Cortex of kidney (tissue), 1 donor: ENCODE measurements around the gene FAM117B.
"Not testable (repeated sequence)": the region's sequence is repeated elsewhere in the genome, so short reads cannot be mapped to it uniquely, and the experiment has no call there.

Source experiments
- DNase-seq: peaks from one replicate; lab custom pipeline; 2025; lab: John Stamatoyannopoulos, UW

The FAM117B gene

DNA sequence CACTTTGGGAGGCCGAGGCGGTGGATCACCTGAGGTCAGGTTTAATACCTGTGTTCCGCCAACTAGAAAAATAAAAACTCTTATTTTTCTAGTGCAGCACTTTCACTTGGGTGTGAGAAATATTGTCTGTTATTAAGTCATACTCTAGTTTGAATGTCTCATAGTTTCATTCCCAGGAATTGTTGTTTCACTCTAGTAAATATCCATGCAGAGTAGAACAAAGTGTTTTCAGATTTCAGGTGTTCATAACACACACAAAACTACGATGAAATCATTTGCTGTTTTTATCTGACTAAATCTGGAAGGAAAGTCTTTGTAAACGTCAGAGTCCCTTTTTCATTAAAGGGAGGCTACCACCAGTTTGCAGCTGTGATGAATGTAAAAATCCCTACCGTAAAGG, 4.0 kb downstream of the FAM117B start:
- no peak for DNase-seq

DNA sequence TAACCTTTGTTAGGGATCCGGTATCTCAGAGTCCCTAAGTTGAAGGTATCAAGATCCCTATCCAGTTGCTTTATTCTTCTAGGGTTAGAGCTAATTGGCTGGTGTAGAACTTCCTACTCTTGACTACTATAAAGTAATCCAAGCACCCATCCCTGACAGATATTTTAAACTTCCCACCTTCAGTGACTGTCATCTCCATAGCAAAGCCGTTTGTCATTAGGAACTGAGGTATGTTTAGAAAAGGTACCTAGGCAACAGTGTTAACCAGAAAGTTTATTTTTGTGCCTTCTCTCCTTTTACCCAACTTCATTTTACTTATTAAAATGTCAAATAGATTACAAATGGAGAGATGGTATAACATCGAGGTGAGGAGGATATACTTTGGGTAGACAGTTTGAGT, 4.5 kb downstream of the FAM117B start:
- DNase-seq: no peak

DNA sequence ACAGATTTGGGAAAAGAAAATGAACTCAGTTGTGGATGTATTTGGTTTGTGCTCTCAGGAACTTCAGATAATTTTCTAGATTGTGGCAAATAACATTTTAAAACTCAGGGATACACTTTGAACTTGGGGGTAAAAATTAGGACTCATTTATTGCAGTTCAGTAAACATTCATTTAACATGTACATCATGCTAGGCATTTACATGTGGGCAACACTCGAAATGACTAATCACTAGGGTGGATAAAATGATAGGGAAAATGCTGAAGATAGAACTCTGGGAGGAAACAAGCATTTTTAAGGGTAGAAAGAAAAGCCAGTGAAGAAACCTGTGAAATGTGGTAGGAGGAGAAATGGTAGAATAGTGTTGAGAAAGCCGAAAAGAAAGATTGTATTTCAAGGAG, 7.8 kb downstream of the FAM117B start:
- no peak for DNase-seq

DNA sequence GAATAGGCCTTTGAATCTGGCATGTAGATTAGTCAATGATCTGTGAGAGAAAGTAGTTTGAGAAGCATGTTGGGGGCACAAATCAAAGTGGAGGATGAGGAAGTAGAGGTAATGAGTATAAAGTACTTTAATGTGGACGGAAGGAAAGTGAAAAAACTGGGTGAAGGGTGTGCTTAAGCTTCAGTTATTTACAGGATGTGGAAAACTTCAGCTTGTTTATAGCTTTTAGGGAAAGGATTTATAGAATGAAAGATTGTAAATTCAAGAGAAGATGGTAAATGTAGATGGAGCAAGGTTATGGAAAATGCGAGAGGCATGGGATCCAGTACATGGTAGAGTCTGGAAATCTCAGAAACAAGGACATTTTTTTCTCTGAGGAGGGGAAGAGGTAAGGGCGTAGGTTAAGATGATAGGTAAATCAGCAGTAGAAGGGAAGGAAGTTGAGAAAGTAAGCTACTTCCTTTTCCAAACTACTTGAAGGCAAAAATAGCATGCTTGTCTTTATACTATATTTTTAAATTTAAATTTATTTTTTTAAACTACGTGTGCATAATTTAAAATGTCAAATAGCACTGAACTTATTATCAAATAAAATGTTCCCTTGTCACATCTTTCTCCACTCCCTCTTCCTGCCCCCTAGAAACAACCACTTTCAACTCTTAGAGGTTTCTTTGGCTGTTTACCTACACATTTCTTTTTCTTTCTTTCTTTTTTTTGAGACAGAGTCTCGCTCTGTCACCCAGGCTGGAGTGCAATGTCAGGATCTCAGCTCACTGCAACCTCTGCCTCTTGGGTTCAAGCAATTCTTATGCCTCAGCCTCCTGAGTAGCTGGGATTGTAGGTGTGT, 8.5 kb downstream of the FAM117B start:
- DNase-seq: no peak

DNA sequence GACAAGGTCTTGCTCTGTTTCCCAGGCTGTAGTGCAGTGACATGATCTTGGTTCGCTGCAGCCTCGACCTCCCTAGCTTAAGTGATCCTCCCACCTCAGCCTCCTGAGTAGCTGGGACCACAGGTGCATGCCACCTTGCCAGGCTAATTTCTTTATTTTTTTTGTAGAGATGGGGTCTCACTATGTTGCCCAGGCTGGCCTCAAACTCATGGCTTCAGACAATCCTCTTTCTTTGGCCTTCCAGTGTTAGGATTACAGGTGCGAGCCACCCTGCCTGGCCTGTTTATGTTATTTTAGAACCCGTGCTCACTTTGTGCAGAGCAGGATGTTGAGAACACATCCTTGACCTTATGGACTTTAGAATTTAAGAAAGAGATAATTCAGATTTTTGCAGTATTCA, 17.4 kb downstream of the FAM117B start:
- DNase-seq: no peak

DNA sequence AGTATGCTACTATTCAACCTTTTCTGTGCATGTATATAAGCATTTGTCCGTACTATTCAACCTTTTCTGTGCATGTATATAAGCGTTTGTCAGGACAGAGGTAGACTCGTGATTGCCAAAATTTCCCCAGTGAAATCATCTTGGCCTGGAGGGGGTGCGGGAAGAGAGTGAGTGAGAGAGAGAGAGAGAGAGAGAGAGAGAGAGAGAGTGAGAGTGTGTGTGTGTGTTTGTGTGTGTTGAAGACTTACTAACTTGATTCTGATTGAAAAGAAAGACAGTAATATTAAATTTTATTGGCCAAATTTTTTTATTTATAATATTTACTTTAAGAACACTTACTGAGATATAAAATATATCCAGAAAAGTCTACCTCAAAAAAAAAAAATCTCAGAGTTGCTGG, 19.1 kb downstream of the FAM117B start:
- DNase-seq: no peak

DNA sequence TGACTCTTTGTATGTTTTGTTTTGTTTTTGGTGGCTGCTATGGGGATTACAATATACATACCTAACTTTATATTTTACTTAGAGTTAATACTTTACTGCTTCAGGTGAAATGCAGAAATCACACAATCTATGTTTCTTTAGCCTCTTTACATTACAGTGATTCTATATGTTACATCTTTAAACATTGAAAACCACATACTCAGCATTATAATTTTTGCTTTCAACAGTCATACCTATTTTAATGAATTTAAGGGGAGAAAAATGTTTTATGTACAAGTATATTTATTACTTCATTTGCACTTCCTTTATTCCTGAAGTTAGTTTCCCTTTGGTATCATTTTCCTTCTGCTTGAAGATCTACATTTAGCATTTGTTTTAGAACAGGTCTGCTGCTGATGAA, 23.1 kb downstream of the FAM117B start:
- no peak for DNase-seq

DNA sequence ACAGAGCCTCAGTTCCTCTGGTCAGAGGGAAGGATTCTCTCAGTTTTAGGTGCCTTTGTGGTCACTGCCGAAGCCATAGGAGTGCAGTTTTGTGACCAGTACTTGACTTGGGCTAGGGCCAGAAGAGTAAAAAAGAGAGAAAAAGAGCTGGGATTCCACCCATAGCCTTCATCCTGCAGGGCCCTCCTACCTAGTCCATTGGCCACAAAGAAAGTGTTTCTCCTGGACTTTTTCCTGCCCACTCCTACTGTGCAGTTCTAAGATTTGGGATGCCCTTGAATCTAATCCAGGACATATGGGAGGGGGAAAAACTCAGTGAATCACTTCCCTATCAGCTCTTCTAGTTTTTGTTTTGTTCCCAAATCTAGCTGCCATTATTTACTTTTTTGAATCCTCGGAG, 26.0 kb downstream of the FAM117B start:
- DNase-seq: no peak

DNA sequence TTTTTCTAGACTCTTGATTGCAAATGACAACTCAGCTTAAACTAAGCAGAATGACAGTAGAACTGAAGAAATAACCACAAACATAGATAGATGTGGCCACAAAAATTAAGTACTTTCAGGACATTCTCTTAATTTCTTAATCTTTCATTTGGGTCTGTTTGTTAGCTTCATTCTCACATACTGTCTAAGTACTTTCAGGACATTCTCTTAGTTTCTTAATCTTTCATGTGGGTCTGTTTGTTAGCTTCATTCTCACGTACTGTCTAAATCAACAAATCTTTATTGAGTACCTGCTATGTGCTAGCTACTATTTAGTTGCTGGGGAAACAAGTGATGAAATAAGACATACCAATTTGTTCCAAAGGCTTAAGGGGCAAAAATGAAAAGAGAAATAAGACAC, 35.1 kb downstream of the FAM117B start:
- no peak for DNase-seq

DNA sequence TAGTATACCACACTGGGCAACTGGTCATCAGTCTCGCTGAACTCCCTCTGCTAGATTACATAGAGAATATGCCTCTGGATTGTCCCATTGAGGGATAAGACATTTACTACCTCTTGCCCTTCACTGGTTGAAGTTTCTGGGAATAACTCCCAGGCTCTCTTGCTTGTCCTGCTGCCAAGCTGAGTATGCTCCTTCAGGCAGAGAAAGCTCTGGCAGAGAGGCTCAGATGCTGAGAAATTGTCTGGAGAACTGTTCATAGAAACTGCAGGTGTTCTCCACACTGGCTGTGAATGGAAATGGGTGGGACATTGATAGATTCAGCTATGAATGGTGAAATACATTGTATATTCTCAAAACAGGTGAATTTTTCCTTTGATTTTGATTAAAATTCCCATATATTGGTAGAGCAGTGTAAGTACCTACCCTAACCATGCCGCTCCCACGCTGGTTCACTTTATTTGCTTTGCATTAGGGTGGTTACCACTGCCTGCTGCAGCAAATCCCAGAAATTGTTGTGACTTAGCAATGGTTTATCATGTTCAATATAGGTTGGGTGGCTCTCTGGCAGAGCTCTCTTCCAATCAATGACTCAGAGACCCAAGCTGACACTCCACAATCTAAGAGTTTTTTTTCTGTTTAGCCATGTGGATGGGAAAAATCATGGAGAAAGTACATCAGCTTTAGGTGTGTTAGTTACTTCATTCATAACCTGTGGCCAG, 36.7 kb downstream of the FAM117B start:
- no peak for DNase-seq

DNA sequence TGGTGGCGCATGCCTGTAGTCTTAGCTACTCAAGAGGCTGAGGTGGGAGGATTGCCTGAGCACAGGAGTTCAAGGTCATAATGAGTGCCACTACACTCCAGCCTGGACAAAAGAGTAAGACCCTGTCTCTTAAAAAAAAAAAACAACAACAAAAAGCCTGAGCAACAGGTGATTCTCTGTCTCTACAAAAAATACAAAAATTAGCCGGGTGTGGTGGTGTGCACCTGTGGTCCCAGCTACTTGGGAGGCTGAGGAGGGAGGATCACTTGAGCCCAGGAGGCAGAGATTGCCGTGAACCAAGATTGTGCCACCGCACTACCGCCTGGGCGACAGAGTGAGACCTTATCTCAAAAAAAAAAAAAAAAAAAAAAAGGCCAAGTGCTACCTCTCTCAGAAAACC, 40.3 kb downstream of the FAM117B start:
- not testable (repeated sequence) for DNase-seq

DNA sequence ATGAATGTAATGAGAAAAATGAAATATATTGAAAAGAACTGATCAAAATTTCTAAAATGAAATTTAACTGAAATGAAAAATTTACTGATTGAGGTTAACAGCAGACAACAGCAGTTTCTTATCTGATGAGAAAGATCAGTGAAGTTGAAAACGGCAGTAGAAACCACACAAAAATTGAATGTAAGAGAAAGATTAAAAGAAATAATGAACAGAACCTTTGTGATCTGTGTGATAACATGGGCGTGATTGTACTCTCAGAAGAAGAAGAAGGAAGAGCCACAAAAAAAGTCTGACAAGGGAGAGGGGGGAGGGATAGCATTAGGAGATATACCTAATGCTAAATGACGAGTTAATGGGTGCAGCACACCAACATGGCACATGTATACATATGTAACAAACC, 45.2 kb downstream of the FAM117B start:
- no peak for DNase-seq

DNA sequence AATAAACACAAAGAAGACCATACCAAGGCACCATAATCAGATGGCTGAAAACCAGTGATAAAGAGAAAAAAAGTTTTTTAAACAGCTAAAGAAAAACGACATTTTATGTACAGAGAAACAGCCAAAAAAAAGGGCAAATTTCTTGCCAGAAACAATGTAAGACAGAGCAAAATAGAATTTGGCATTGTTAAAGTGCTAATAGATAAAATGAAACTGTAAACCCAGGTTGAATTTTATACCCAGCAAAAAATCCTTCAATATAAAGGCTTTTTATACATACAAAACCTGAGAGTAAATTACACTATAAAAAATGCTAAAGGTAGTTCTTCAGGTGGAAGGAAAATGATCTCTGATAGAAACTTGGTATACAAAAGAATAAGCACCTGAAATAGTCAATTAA, 45.7 kb downstream of the FAM117B start:
- no peak for DNase-seq

DNA sequence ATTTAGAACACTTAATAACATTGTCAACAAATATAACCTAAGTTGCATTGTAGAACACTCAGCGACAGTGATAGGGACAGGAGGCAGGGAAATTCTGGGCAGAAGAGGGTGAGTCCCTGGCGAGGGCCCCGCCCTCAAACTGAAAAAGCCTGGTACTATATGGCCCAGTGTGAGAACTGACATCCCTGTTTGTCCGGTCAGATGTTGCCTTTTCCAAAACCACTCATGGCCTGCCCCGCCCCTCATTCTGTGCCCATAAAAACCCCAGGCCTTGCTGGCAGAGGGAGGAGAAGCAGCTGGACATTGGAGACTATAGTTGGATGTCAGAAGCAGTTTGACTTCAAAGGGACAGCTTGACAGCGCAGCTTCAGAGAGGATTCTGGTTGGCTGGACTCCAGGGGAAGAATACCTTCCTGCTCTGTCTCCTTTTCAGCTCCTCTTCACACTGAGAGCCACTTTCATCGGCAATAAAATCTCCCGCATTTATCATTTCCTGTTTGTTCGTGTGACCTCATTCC, 47.0 kb downstream of the FAM117B start:
- no peak for DNase-seq

DNA sequence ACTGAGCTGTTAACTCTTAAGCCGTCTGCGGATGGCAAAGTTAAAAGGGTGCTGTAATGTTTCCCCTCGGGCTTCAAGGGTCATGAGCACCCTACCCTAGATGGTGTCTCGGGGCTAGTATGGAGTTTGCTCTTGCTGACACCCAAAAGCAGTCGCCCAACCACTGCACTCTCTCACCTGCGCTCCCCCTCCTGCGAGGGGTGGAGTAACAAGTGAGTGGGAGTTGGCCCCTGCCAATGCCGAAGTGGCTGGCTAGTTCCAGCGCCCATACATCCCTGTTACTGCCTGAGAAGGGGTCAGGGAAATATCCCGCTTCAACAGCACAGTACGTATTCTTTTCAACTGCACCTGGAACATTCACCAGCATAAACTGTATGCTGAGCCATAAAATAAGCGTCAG, 47.5 kb downstream of the FAM117B start:
- DNase-seq: no peak

DNA sequence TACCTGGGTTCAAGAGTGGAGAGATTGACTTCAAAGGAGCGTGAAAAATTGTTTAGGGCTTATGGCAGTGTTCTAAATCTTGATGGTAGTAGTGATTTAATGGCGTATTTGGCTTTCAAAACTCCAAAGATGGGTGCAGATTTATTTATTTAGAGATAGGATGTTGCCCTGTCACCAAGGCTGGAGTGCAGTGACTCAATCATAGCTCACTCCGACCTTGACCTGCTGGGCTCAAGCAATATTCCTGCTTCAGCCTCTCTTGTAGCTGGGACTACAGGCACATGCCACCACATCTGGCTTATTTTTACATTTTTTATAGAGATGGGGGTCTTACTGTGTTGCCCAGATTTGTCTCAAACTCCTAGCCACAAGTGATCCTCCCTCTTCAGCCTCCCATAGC, 52.5 kb downstream of the FAM117B start:
- DNase-seq: no peak

DNA sequence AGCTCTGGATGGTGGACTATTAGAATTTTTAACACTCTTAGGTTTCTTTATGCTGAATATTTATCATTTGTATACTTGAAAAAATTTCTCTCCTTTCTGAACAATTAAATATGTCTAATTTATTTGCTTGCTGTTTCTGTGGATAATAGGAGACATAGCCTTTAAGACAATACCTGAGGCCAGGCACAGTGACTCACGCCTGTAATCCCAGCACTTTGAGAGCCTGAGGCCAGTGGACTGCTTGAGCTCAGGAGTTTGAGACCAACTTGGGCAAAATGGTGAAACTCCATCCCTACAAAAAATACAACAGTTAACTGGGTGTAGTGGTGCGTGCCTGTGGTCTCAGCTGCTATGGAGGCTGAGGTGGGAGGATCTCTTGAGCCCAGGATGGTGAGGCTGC, 54.7 kb downstream of the FAM117B start:
- no peak for DNase-seq

DNA sequence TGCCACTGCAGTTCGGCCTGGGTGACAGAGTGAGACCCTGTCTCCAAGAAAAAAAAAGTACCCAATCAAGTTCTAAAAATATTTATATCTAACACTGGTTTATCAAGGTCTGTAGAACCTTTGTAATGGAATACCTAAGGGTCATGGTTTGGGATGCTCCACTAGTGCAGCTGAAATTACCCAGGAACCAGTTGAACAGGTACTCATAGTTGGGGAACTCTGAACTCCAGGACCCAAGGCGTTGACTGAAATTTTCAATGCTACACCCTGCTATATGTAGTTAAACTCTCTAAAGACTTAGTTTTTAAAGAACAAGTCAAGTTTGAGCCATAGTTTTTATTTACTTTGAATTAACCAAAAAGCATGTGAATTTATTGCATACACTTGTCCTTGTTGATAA, 55.1 kb downstream of the FAM117B start:
- DNase-seq: no peak

DNA sequence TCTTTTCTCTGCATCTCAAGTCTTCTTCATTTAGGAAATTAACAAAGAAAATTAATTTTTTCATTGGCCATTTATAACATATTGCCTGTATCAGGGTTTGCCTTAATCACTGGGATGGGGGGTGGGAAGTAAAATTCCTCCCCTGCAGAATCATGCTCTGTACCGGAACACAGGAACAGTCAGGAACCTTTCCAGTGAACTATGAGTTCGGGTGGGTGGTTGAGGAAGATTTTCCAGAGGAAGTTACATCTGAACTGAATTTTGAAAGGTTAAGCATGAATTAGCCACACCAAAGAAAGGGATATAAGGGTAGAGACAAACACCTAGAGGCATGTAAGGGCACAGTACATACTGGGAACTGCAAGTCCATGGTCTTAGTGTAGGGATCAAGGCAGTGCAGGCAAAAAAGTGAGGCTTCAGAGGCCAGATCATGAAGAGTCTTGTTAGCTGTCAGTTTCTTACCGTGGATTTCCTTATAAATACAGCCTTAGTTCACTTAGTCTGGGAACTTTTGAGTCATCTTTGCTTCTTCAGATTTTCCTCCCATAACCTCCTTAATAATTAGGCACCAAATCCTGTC, 55.6 kb downstream of the FAM117B start:
- DNase-seq: no peak

DNA sequence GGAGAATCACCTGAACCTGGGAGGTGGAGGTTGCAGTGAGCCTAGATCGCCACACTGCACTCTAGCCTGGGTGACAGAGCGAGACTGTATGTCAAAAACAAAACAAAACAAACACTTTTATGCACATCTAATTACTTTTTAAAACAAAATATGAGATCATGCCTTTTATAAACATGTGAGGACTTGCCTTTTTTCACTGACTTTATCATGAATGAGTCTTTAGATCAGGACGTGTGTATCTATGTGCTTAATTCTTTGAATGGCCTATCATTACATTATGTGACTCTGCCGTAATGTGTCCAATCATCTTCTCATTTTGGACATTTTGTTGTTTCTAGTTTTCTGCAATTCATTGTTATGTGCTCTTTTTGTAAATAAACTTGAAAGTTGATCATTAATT, 58.7 kb downstream of the FAM117B start:
- no peak for DNase-seq

DNA sequence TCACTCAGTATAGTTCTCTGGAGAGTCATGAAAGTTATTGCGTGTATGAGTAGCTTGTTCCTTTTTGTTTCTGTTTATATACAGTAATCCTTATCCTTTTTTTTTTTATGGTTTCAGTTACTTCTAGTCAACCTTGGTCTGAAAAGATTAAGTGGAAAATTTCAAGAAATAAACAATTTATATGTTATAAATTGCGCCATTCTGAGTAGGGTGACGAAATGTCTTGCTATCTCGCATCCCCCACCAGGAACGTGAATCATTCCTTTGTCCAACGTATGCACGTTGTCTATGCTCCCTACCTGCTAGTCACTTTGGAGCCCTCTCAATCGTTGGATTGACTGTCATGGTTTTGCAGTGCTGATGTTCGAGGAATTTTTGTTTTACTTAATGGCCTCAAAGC, 60.4 kb downstream of the FAM117B start:
- no peak for DNase-seq

DNA sequence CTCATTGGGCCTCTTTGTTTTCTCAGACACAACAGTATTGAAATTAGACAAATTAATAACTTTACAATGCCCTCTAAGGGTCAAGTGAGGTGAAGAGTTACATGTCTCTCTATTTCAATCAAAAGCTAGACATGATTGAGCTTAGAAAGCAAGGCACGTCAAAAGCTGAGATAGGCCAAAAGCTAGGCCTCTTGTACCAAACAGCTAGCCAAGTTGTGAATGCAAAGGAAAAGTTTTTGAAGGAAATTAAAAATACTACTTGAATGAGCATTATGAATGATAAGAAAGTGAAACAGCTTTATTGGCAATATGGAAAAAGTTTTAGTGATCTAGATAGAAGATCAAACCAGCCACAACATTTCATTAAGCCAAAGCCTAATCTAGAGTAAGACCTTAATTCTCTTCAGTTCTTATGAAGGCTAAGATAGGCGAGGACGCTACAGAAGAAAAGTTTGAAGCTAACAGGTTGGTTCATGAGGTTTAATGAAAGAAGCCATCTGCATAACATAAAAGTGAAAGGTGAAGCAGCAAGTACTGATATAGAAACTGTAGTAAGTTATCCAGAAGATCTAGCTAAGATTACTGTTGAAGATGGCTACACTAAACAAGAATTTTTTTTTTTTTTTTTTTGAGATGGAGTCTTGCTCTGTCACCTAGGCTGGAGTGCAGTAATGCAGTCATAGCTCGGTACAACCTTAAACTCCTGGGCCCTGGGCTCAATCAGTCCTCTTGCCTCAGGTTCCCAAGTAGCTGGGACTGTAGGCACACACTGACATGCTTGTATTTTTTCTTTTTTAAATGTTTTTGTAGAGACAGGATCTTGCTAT, 65.5 kb downstream of the FAM117B start:
- no peak for DNase-seq
